GM15510 (cell line): ENCODE results near the gene ELOVL6.

ENCODE experiments used
- POLR2A ChIP-seq: IDR thresholded peaks from 3 replicates; pipeline ENCODE4 v1.6.1; 2011; ENCODE audit warnings: borderline replicate concordance; ENCODE audit not compliant: insufficient read length; ENCODE audit errors: extremely low read depth

ELOVL6 gene

DNA sequence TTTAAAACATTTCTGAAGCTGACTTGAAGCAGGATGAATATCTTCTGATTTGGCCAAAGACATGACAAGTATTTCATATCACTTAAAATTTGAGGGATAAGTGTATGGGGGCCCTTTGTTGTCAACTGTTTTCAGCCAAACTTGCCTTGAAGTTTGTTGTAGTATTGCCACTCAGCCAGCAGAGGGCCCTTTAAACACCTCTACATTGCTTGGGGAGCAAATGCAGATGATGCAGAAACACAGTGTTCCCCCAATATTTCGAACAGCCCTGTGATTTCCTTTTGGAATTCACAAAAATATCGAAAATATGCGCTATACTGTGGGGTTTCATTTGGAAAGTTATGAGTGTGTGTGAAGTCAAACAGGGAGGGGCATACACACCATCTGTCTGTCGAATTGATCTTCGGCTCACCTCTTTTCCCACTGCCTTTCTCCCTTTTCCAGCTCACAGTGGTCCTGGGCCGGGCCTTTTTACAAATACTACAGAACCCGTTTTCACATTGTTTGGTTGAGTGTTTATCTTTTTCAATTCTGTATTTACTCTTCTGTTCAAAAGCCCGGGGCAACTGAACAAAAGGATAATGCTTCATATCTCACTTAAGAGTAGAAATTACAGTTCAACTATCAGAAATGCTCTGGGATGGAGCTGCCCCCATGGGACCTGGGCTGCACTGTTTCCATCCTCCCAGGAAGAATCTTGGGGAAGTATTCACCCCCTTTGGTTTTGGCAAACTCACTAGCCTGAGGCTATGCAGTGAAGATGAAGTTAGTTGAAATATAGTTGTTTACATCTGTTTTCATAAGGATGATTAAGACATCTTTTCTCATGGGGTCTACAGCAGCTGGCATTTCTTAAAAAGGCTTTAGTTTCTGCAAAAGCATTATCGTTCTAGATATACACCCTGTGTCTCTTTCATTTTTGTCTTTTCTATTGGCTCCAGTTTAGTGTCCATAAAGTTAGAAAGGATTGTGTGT, 148.2 kb downstream of the ELOVL6 start:
- TF ChIP-seq POLR2A: no peak

- TF ChIP-seq POLR2A: no peak
These were observed 151.8 kb downstream of the ELOVL6 start for GRCh38 chr4:110046588-110047049.

- TF ChIP-seq POLR2A: no peak
These were observed 155.6 kb downstream of the ELOVL6 start for GRCh38 chr4:110042545-110043517.

- TF ChIP-seq POLR2A: no peak
These were observed 156.7 kb downstream of the ELOVL6 start for GRCh38 chr4:110041735-110042134.

DNA sequence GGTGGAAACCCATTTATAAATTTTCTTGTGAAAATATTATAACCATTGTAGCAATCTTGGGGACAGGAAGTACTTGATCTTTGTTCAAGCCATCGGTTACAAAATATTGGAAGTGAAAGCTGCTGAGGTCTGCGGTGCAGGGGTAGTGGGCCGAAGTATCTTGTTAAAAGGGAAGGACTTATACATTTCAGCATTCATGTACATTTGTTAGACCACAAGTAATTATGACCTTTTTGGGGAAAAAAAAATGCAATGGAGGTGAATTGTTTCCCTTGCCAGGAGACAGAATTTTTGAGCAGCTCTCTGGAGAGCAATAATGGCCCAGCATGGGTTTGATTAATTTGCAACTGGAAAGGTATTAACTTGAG, 164.4 kb downstream of the ELOVL6 start:
- no peak for TF ChIP-seq POLR2A

DNA sequence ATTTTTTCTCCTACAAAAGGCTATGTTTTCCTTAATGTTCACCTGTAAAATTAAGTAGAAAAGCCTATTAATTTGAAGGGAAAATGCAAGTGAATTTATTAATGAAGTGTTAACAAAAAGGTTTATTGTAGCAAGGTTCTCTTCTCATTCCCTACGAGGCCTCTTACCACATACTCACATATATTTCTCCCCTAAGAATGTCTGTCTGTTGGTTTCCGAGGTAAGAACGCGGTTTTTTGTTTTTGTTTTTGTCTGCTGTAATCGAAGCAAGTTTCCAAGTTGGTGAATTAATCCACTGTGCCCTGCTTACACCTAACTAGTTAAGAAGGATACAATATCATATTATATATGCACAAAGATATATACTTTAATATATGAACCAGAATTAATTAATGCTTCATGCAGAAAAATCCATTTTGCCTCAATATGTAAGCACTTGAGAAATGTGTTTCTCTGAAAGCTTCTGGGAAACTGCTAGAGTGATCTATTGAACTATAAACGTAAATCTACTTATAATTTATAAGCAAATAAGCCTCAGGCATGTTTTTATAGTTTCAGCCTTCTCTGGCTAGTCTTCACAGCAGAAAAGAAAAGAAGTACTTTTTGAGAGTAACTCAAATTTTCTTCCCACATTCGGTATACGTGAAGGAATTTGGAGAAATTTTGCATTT, 164.9 kb downstream of the ELOVL6 start:
- no peak for TF ChIP-seq POLR2A

DNA sequence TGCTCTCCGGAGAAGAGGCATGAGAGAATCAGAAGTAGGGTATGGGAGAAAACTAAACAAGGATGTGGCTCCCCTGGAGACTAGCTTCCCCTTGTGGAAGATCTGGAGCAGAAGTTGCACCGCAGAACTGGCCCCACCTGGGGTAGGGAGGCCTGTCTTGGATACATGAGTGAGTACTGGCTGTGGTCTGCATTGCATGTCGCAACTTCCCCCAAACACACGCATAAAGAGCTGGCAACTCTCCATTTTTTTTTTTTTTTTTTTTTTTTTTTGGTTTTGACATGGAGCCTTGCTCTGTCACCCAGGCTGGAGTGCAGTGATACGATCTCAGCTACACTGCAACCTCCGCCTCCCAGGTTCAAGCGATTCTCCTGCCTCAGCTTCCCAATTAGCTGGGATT, 165.8 kb downstream of the ELOVL6 start:
- TF ChIP-seq POLR2A: no peak

DNA sequence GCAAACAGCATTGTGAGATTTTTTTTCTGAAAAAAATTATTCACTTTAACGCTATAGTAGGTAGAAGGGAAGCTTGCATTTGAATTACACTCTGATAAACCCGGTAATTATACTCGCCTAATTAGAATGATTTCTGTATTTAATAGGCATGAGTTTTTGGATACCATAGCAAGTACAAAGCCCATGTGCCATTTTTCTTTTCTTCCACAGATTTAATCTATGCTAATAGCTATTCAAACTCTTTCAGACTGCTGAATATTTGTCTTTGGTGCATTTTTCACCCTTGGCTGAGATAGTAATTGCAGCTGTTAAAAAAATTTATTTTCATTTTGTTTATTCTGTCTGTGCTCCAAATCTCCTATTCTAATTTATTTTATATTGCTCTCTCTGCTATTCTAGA, 172.7 kb downstream of the ELOVL6 start:
- no peak for TF ChIP-seq POLR2A

DNA sequence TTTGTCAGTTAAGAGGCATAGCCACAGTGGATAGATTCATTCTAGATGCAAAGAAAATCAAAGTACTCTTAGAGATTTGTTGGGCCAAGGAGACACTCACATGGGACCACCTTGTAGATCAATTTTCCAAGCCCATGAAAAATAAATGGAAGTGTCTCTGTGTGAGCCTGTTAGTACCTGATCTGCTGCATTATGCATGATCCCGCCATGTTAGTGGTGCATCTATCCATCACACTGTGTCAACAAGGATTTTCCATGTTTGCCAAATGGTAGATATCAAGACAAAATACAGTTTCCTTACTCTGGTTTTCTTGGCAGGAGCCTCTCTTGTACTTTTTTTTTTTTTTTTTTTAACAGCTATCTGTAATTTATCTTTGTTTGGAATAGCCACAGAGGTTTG, 173.4 kb downstream of the ELOVL6 start:
- TF ChIP-seq POLR2A: no peak

GRCh38 chr4:110022457-110022856, 176.0 kb downstream of the ELOVL6 start:
- no peak for TF ChIP-seq POLR2A

DNA sequence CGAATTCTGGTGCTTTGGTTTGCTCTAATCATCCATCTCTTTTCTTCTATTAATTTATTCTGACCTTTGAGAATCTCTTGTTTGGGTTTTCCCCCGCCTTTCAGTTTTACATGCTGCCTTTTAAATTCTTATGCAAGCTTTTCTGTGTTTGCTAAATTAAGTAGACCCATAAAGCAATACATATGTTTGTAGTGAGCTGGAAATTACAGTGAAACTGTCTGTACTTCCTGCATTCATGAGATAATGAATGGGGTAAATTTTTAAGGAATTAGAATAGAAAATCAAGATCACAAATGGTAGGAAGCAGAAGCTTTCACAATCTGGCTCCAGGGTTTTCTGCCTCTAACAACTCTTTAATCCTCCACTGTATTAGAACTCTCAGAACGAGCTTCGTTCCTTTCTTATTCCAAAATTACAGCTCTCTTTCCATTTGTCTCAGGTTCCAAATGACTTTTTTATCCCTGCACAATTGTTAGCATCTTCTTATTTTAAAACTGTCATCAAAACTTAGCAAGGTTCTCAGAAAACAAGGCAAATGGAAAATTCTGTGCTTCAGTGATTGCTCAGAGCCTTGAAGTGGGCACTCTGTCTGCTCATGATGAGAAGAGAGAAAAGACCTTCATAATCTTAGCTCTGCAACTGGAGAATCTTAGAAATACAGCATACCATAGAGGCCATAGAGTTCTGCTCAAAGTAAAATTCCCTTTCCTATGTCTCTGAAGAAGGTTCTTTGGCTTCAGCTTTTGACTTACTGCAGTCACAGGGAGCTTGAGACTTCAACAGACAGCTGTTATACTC, 177.6 kb downstream of the ELOVL6 start:
- no peak for TF ChIP-seq POLR2A

GRCh38 chr4:110020139-110020538, 178.3 kb downstream of the ELOVL6 start:
- TF ChIP-seq POLR2A: no peak

DNA sequence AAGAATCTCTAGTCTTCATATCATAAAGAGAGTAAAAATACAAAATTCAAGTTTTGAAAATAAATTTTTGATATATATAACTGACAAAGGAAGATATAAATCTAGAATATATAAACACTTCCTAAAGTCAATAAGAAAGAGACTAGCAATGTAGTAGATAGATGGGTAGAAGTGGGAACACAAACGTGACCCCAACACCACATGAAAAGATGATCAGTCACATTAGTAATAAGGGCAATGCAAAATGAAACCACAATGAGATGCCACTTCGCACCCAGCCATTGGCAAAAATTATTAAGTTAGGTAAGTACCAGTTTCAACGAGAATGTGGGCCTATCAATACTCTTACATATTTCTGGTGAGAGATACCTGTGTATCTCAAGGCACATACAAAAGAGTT, 179.3 kb downstream of the ELOVL6 start:
- TF ChIP-seq POLR2A: no peak

DNA sequence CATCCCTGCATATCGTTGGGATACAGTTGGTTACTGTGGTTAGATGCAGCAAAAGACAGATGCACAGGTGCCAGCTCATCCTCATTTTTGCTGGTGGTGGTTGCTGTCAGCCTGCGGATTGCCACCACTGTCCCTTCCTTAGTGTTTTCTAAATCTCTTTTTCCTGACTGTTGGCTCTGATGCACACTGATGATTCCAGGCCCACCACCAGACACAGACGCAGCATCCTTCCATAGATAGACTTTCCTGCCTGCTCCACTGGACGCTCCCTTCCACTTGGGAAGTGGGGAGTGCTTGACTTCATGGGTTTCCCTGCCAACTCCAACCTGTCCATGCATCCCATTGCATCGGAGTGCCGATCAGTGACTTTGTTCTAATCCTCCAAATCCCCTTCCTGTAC, 184.2 kb downstream of the ELOVL6 start:
- no peak for TF ChIP-seq POLR2A
